ENCODE results near the gene RPE65.
A peak's percentile ranks its signal among the peaks of the same experiment; 100 is the strongest.

Gene RPE65

GRCh38 chr1:68473060-68473459 lies 23.3 kb upstream of the RPE65 start:
- ATAC-seq (ENCODE audit: insufficient read depth, low read depth) = no peak
- Histone ChIP-seq H3K4me2 (ENCODE audit: insufficient read depth, low read length) (no peak overlapping the region), H3K27ac (ENCODE audit: low read length) (no peak overlapping the region), H3K4me1 (ENCODE audit: insufficient read depth, low read length) (no peaks in the 10 kb centered on the region), H3K36me3 (ENCODE audit: insufficient read depth, low read length) (peaks cover 32% of the 10 kb centered on the region), H3K4me3 (ENCODE audit: low read depth in 1 of 2, low read length in 2 of 2) (no peak overlapping the region), H3K27me3 (ENCODE audit: insufficient read depth, low read length, poor library complexity) (no peaks in the 10 kb centered on the region), H3K9me3 (ENCODE audit: insufficient read depth, low read length, severe bottlenecking) (no peaks in the 10 kb centered on the region), H2AFZ (ENCODE audit: low read depth, low read length) (no peak overlapping the region), H3K9ac (ENCODE audit: low read depth, low read length) (no peak overlapping the region), H3K79me2 (ENCODE audit: insufficient read depth, low read length) (no peaks in the 10 kb centered on the region), H4K20me1 (ENCODE audit: insufficient read depth, low read length) (no peaks in the 10 kb centered on the region)
- TF ChIP-seq EZH2 (IDR thresholded peaks at IDR 0.05; ENCODE audit: borderline replicate concordance, low read depth, low read length, severe bottlenecking) = no peak
- TF ChIP-seq, protein P1, sequence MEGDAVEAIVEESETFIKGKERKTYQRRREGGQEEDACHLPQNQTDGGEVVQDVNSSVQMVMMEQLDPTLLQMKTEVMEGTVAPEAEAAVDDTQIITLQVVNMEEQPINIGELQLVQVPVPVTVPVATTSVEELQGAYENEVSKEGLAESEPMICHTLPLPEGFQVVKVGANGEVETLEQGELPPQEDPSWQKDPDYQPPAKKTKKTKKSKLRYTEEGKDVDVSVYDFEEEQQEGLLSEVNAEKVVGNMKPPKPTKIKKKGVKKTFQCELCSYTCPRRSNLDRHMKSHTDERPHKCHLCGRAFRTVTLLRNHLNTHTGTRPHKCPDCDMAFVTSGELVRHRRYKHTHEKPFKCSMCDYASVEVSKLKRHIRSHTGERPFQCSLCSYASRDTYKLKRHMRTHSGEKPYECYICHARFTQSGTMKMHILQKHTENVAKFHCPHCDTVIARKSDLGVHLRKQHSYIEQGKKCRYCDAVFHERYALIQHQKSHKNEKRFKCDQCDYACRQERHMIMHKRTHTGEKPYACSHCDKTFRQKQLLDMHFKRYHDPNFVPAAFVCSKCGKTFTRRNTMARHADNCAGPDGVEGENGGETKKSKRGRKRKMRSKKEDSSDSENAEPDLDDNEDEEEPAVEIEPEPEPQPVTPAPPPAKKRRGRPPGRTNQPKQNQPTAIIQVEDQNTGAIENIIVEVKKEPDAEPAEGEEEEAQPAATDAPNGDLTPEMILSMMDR (IDR thresholded peaks at IDR 0.05; ENCODE audit: borderline replicate concordance, extremely low read depth, low read length, poor library complexity, severe bottlenecking) = no peak
- DNase-seq = no peak

- ATAC-seq (ENCODE audit: insufficient read depth, low read depth) (no peak), DNase-seq (no peak)
- Histone ChIP-seq H2AFZ (ENCODE audit: low read depth, low read length) (no peak overlapping the region), H3K79me2 (ENCODE audit: insufficient read depth, low read length) (no peaks in the 10 kb centered on the region), H3K4me2 (ENCODE audit: insufficient read depth, low read length) (no peak overlapping the region), H3K9me3 (ENCODE audit: insufficient read depth, low read length, severe bottlenecking) (no peaks in the 10 kb centered on the region), H3K36me3 (ENCODE audit: insufficient read depth, low read length) (peaks cover 9% of the 10 kb centered on the region; the same call in 1 of the 2 replicates), H3K27ac (ENCODE audit: low read length) (no peak overlapping the region), H3K4me3 (ENCODE audit: low read depth in 1 of 2, low read length in 2 of 2) (no peak overlapping the region), H3K27me3 (ENCODE audit: insufficient read depth, low read length, poor library complexity) (no peaks in the 10 kb centered on the region), H4K20me1 (ENCODE audit: insufficient read depth, low read length) (no peaks in the 10 kb centered on the region), H3K9ac (ENCODE audit: low read depth, low read length) (no peak overlapping the region), H3K4me1 (ENCODE audit: insufficient read depth, low read length) (no peaks in the 10 kb centered on the region)
- TF ChIP-seq, protein P1 (IDR thresholded peaks at IDR 0.05; ENCODE audit: borderline replicate concordance, extremely low read depth, low read length, poor library complexity, severe bottlenecking) = peak; percentile 64
- no peak for TF ChIP-seq EZH2 (IDR thresholded peaks at IDR 0.05; ENCODE audit: borderline replicate concordance, low read depth, low read length, severe bottlenecking)
Observed at GRCh38 chr1:68470388-68470970, 20.7 kb upstream of the RPE65 start.

- DNase-seq (no peak), ATAC-seq (ENCODE audit: insufficient read depth, low read depth) (no peak)
- H3K9ac ChIP-seq (ENCODE audit: low read depth, low read length) = no peak overlapping the region
- no peak for TF ChIP-seq EZH2 (IDR thresholded peaks at IDR 0.05; ENCODE audit: borderline replicate concordance, low read depth, low read length, severe bottlenecking)
- TF ChIP-seq, protein P1 (IDR thresholded peaks at IDR 0.05; ENCODE audit: borderline replicate concordance, extremely low read depth, low read length, poor library complexity, severe bottlenecking) = no peak
- no peaks in the 10 kb centered on the region for H3K9me3 ChIP-seq (ENCODE audit: insufficient read depth, low read length, severe bottlenecking)
- no peaks in the 10 kb centered on the region for H3K4me1 ChIP-seq (ENCODE audit: insufficient read depth, low read length)
- H3K27me3 ChIP-seq (ENCODE audit: insufficient read depth, low read length, poor library complexity) = no peaks in the 10 kb centered on the region
- no peaks in the 10 kb centered on the region for H4K20me1 ChIP-seq (ENCODE audit: insufficient read depth, low read length)
- H2AFZ ChIP-seq (ENCODE audit: low read depth, low read length) = no peak overlapping the region
- no peak overlapping the region for H3K4me2 ChIP-seq (ENCODE audit: insufficient read depth, low read length)
- no peak overlapping the region for H3K4me3 ChIP-seq (ENCODE audit: low read depth in 1 of 2, low read length in 2 of 2)
- H3K36me3 ChIP-seq (ENCODE audit: insufficient read depth, low read length) = no peaks in the 10 kb centered on the region
- H3K27ac ChIP-seq (ENCODE audit: low read length) = no peak overlapping the region
- H3K79me2 ChIP-seq (ENCODE audit: insufficient read depth, low read length) = no peaks in the 10 kb centered on the region
Observed at GRCh38 chr1:68464891-68465290, 15.1 kb upstream of the RPE65 start.

All from DND-41 (cell line).